Daoy (cell line): ENCODE results near the gene OPA3. TPM values are rescaled to one million over a fixed set of nuclear protein-coding genes. Genes with fewer than 3 reads are reported as not detected.

ENCODE experiments used
- DNase-seq: peaks from one replicate; pipeline ENCODE4 v3.0.0-alpha.2; 2015; ENCODE audit warnings: low read depth
- total RNA-seq: library from RNA; depleted of rRNA; stranded (reverse); fragments of >200 nt; shearing (Covaris generic); gene quantifications from 2 replicates; pipeline ENCODE4 v1.2.3, GENCODE V29; 2014

OPA3 gene
- total RNA-seq, 1 experiment from 2014 or later, result 7.4 TPM

GRCh38 chr19:45598267-45599001 is 13.8 kb upstream of the OPA3 start:
- DNase-seq, result peak; percentile 43

GRCh38 chr19:45597425-45598111 is 13.0 kb upstream of the OPA3 start:
- no peak for DNase-seq

- DNase-seq, result no peak
Measured at GRCh38 chr19:45595814-45596213, 11.2 kb upstream of the OPA3 start.

GRCh38 chr19:45593520-45593919 is 8.9 kb upstream of the OPA3 start:
- no peak for DNase-seq

- DNase-seq, result no peak
Measured at GRCh38 chr19:45592366-45592765, 7.8 kb upstream of the OPA3 start.

DNA sequence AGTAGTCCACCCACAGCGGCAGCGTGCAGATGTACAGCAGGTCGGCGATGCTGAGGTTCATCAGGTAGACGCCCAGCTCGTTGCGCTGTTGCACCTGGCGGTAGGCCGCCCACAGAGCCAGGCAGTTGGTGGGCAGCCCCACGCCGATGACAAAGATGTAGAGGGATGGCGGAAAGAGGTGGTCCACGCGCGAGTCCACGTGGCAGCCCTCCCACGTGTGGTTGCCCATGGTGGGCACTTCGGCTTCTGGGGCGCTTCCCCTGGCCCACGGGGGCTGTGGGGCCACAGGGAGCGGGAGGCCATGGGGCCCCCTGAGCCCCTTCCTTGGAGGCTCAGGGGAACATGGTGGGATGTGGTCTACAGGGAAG is 7.0 kb upstream of the OPA3 start:
- DNase-seq, result no peak

GRCh38 chr19:45591004-45591637 is 6.5 kb upstream of the OPA3 start:
- DNase-seq, result peak; percentile 67

DNA sequence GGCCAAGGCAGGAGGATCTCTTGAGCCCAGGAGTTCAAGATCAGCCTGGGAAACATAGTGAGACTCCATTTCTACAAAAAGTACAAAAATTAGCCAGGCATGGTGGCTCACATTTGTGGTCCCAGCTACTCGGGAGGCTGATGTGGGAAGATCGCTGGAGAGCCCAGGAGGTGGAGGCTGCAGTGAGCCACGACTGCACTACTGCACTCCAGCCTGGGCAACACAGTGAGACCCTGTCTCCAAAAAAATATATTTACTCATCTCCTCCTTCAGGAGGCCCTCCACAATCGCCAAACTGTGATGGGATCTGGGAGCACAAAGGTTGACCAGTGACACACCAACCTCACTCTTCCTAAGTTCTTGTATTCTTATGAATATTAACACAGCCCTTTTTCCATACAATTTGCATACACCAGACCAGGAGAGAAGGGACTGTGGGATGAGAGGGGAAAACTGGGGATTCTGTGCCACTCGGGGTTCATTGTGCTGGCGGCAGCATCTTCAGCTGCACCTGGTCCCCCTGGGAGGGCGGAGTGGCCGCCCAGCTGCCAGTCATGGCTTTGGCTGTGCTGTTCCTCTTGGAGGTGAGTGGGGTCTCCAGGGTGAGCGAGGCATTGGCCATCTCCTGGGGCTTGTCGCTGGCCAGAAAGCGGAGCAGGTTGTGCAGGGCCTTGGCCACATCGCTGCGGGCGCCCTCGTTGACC is 5.8 kb upstream of the OPA3 start:
- no peak for DNase-seq

DNA sequence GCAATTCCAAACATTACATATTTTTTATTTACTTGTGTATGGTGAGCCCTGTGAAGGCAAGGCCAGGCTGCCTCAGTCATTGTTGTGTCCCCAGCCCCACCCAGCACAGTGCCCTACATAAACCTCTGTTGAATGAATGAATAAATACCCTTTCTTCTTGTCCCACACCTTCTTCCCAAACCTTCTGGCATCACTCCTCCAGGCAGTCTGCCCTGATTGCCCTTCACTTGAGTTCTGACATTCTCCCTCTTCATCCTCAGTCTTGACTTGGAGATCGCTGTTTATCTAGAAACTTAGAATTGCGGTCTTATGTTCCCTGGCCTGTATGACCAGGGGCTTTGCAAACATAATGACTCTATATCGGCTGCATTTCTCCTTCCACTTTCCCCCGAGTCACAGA is 5.2 kb upstream of the OPA3 start:
- DNase-seq, result no peak

DNA sequence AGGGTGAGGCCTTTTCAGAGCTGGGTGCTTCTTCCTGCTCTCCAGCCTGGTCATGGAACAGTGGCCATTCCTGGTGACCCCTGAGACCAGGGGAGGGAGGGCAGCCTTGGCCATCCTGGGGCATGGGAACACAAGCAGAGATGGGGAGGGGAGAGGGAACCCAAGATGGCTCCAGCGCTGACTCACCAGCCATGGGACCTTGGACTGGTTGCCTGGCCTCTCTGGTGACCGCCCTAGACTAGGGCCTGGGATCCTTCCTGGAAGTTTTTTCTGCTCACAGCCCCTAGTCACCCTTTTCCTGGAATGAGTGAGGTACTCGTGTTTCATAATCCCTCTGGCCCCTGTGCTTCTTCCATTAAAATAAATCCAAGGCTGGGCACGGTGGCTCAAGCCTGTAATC is 3.3 kb upstream of the OPA3 start:
- DNase-seq, result peak; percentile 35

GRCh38 chr19:45585158-45585577 is 566 bp upstream of the OPA3 start:
- no peak for DNase-seq

DNA sequence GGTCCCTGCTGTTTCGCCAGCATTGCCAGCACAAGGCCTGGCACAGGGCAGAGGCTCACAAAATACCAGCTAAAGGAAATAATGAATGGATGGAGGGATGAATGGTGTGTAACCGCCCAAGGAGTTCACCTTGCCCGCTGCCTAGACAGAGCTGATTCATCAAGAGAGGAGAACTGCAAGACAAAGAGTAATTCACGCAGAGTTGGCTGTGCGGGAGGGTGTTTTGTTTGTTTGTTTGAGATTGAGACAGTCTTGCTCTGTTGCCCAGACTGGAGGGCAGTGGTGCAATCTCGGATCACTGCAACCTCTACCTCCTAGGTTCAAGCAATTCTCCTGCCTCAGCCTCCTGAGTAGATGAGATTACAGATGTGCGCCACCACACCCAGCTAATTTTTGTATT is 3.0 kb downstream of the OPA3 start:
- no peak for DNase-seq

DNA sequence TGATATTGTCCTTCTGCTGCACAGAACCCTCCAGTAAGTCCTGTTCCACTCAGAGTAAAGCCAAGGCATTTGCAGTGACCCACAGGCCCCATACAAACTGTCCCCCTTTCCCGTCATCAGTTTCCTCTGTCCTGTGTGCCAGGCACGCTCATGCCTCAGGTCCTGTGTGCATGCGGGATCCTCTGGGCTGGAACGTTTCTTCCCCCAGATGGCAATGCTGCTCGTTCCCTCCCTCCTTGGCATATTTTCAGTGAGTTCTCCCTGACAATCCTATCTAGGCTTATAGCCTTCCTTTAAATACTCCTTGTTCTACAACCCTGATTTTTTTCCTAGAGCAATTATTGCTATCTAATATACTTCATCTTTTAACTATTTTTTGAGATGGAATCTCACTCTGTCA is 5.7 kb downstream of the OPA3 start:
- DNase-seq, result no peak

GRCh38 chr19:45577111-45577905 is 7.3 kb downstream of the OPA3 start:
- peak; percentile 74 for DNase-seq

- DNase-seq, result no peak
Measured at GRCh38 chr19:45576682-45577081, 7.9 kb downstream of the OPA3 start.

GRCh38 chr19:45575216-45575615 is 9.4 kb downstream of the OPA3 start:
- DNase-seq, result no peak

- DNase-seq, result no peak
Measured at GRCh38 chr19:45574526-45574925, 10.1 kb downstream of the OPA3 start.

- DNase-seq, result no peak
Measured at GRCh38 chr19:45571457-45572220, 13.0 kb downstream of the OPA3 start.

- DNase-seq, result peak; percentile 56
Measured at GRCh38 chr19:45569619-45570421, 14.8 kb downstream of the OPA3 start.

DNA sequence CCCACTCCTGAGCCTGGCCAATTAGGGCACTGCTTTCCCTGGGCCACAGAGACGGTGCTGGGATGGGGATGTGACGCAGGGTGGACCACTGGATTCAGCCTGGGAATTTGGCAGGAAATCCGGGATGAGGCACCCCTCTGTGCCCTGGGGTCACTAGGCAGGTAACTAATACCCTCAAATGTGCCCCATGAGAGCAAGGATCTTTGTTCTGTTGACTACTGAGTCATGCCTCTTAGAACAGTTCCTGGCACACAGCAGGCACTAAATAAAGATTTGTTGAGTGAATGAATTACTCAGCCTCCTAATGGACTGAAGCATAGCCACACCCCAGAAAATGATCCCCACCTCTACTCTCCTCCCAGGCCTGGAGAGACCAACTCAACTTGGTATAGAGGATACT is 15.9 kb downstream of the OPA3 start:
- DNase-seq, result peak; percentile 89
